GM12878 (cell line): ENCODE measurements around the gene XKR3. TPM values are rescaled to one million over a fixed set of nuclear protein-coding genes. Genes with fewer than 3 reads are reported as not detected.

ENCODE experiments used
- ATAC-seq: fragments of 200-7000 bp; cut with Tn5 transposase; 3 replicates; pipeline ENCODE4 v1.9.1; 2020; ENCODE audit warnings: mild to moderate bottlenecking, moderate library complexity
- BruUV-seq: library from RNA; stranded (reverse); fragments of 400-500 nt; replicated peaks from 2 replicates; lab custom pipeline; 2021; lab: Mats Ljungman, UMichigan
- CTCF ChIA-PET: fragments of 300-600 bp; sonication (Branson Sonifier 250); formaldehyde crosslinking; extraction: SDS; loops from one replicate; lab custom pipeline; 2021; ENCODE audit warnings: inconsistent platforms; lab: Yijun Ruan, JAX
- POLR2A ChIA-PET: fragments of 350-600 bp; formaldehyde crosslinking; extraction: SDS; loops from one replicate; lab custom pipeline; 2021; ENCODE audit warnings: inconsistent platforms; lab: Charles Lee
- RAD21 ChIA-PET: fragments of 300-600 bp; sonication (Branson Sonifier 250); formaldehyde crosslinking; loops from one replicate; lab custom pipeline; 2023; ENCODE audit warnings: antibody characterized with exemption; ENCODE audit not compliant: unreplicated experiment; lab: Charles Lee
- SMC1A ChIA-PET: fragments of 300-600 bp; sonication (Branson Sonifier 250); formaldehyde crosslinking; loops from one replicate; lab custom pipeline; 2023; ENCODE audit not compliant: unreplicated experiment, uncharacterized antibody; lab: Charles Lee
- DNase-seq: peaks from one replicate; pipeline ENCODE4 v3.0.0-alpha.2; 2011; ENCODE audit warnings: low read depth, low spot score
- FAIRE-seq: peaks from 3 replicates; lab custom pipeline; 2011; peaks lifted over from hg19 to GRCh38; lab: Jason Lieb, UNC
- H2AFZ ChIP-seq: 2 replicates; pipeline ENCODE4 v1.6.0; 2011; ENCODE audit warnings: low read depth, low read length, control low read depth; ENCODE audit not compliant: control insufficient read depth
- H3K27ac ChIP-seq: 2 replicates; pipeline ENCODE4 v1.5.1; 2011; ENCODE audit warnings: control low read depth; ENCODE audit not compliant: control insufficient read depth, insufficient read depth
- H3K27me3 ChIP-seq, 2 experiments: replicated peaks in 1 of 2; 2 replicates each; pipeline versions ENCODE4 v1.6.0 to v1.6.1; 2011; ENCODE audit warnings: low read length in 1 of 2; ENCODE audit not compliant: control insufficient read depth in 2 of 2, insufficient read depth in 2 of 2
- H3K36me3 ChIP-seq, 2 experiments: 2 replicates each; pipeline ENCODE4 v1.5.1; 2011; ENCODE audit warnings: low read length in 1 of 2; ENCODE audit not compliant: control insufficient read depth in 2 of 2, insufficient read depth in 2 of 2
- H3K4me1 ChIP-seq: 2 replicates; pipeline ENCODE4 v1.6.1; 2011; ENCODE audit warnings: mild to moderate bottlenecking, low read length, moderate library complexity, mixed read lengths; ENCODE audit not compliant: control insufficient read depth, insufficient read depth
- H3K4me2 ChIP-seq: 2 replicates; pipeline ENCODE4 v1.6.0; 2011; ENCODE audit warnings: control low read depth; ENCODE audit not compliant: control insufficient read depth, insufficient read depth
- H3K4me3 ChIP-seq: fragments of 200-600 bp; sonication (generic); 2 replicates; pipeline ENCODE4 v1.5.1; 2016
- H3K79me2 ChIP-seq: 2 replicates; pipeline ENCODE4 v1.6.0; 2011; ENCODE audit warnings: low read length; ENCODE audit not compliant: control insufficient read depth, insufficient read depth
- H3K9ac ChIP-seq: 2 replicates; pipeline ENCODE4 v1.8.0; 2011; ENCODE audit warnings: low read length, control low read depth, mixed read lengths; ENCODE audit not compliant: control insufficient read depth, insufficient read depth
- H3K9me3 ChIP-seq: replicated peaks from 3 replicates; pipeline ENCODE4 v1.5.1; 2011; ENCODE audit warnings: mild to moderate bottlenecking, low read length; ENCODE audit not compliant: control insufficient read depth, insufficient read depth
- H4K20me1 ChIP-seq: 2 replicates; pipeline ENCODE4 v1.6.0; 2011; ENCODE audit not compliant: control insufficient read depth, insufficient read depth
- BCL3 ChIP-seq: IDR thresholded peaks from 2 replicates; pipeline ENCODE4 v1.6.1; 2011; ENCODE audit warnings: borderline replicate concordance, low read depth, mild to moderate bottlenecking, moderate library complexity, low read length; ENCODE audit not compliant: insufficient read depth, poor library complexity, severe bottlenecking
- HSF1 ChIP-seq: fragments of 150-350 bp; IDR thresholded peaks from 2 replicates; pipeline ENCODE4 v1.6.1; 2014; ENCODE audit warnings: mild to moderate bottlenecking, low read depth, low read length
- JUND ChIP-seq: IDR thresholded peaks from 2 replicates; pipeline ENCODE4 v1.6.1; 2012; ENCODE audit warnings: low read depth, mild to moderate bottlenecking, low read length, improper control_type of control experiment, moderate library complexity
- PRDM15 ChIP-seq: fragments of 450-650 bp; formaldehyde crosslinking; IDR thresholded peaks from 2 replicates; pipeline ENCODE4 v1.4.0; 2020; ENCODE audit warnings: mild to moderate bottlenecking, moderate library complexity
- SREBF1 ChIP-seq: IDR thresholded peaks from 2 replicates; pipeline ENCODE4 v1.6.1; 2012; ENCODE audit warnings: mild to moderate bottlenecking, low read length
- WGBS: methylation state at CpG from one replicate; pipeline ENCODE4 v1.1.6; 2016; ENCODE audit warnings: low lambda C conversion rate; ENCODE audit not compliant: insufficient replicate concordance, insufficient coverage; ENCODE audit errors: missing lambda C conversion rate; 5-methylcytosine and 5-hydroxymethylcytosine counted together
- in situ Hi-C: fragments of 300-500 bp; cut with MboI; formaldehyde crosslinking; loops from 9 replicates; pipeline ENCODE4 v1.14.3; 2018; ENCODE audit warnings: mixed read lengths
- intact Hi-C: fragments of 100-400 bp; cut with micrococcal nuclease; formaldehyde crosslinking; loops from one replicate; pipeline ENCODE4 v1.14.2; 2022; ENCODE audit not compliant: unreplicated experiment
- polyA plus RNA-seq, 11 experiments: library from polyadenylated mRNA; depleted of rRNA in 4 of 11; unstranded in 6 of 11; stranded (reverse) in 5 of 11; fragments of >200 nt; fragmentation: Nextera tagmentation in 4 of 11; fragmentation: Illumina TruSeq in 1 of 11; extraction: Ambion mirVana in 4 of 11; extraction: Trizol in 1 of 11; gene quantifications; 1 replicate in 1 of 11; 2 replicates in 10 of 11; pipeline versions ENCODE4 v1.2.1 to v1.2.3, GENCODE V29; 2011 to 2016; ENCODE audit warnings: inconsistent platforms in 2 of 11, missing spikeins in 2 of 11, low read depth in 1 of 11
- total RNA-seq, 4 experiments: library from RNA; depleted of rRNA in 3 of 4; stranded (reverse); fragments of >200 nt in 3 of 4; fragmentation: Illumina TruSeq in 1 of 4; extraction: Trizol in 1 of 4; gene quantifications; 2 replicates each; pipeline versions ENCODE4 v1.2.1 to v1.2.3, GENCODE V29; 2013 to 2021

The XKR3 gene
- total and polyA plus RNA-seq, 10 of the 15 experiments (the other 5 are each of a cell fraction or from before 2014, with no cell fraction given) = 0.09 to 0.14 TPM; not detected in 8

GRCh38 chr22:16808744-16809143 lies 16.5 kb downstream of the XKR3 start:
- Histone ChIP-seq H3K27me3 (no peaks in the 10 kb centered on the region), H3K4me2 (no peak overlapping the region), H3K4me1 (no peaks in the 10 kb centered on the region), H3K27ac (no peak overlapping the region), H4K20me1 (no peaks in the 10 kb centered on the region), H3K9ac (no peak overlapping the region), H3K79me2 (no peaks in the 10 kb centered on the region), H3K36me3 (no peaks in the 10 kb centered on the region), H3K4me3 (no peak overlapping the region), H3K9me3 (no peaks in the 10 kb centered on the region), H2AFZ (no peak overlapping the region)
- intact Hi-C loops = loop anchor here (10.0 kb wide), 1 partner anchor 276 kb away; the partner anchor contains the start of gene IL17RA
- in situ Hi-C loops = no loop called here
- 44% methylated on average over 2 of the region's 2 CpGs for WGBS
- SMC1A ChIA-PET = no interaction called here
- CTCF ChIA-PET = no interaction called here
- no peak for ATAC-seq
- no TSS peak for BruUV-seq
- POLR2A ChIA-PET = no interaction called here
- DNase-seq = no peak
- RAD21 ChIA-PET = no interaction called here
- TF ChIP-seq HSF1 (no peak), BCL3 (no peak), SREBF1 (no peak), PRDM15 (CRISPR knock-in tag) (no peak), JUND (no peak)
- FAIRE-seq = no peak
